SU-DHL-6 (cell line): ENCODE results near the gene CCL17.

Experiments
- EZH2phosphoT487 ChIP-seq: fragments of 200-600 bp; sonication (generic), shearing (Covaris generic); conservative IDR thresholded peaks from 2 replicates; pipeline ENCODE4 v1.6.1; 2018; ENCODE audit warnings: mild to moderate bottlenecking, antibody characterized with exemption, low read length, moderate library complexity, mixed read lengths
- TF ChIP-seq, protein P1 (sequence below): fragments of 200-600 bp; sonication (generic); IDR thresholded peaks from one replicate; pipeline ENCODE4 v1.5.1; 2017; ENCODE audit warnings: antibody characterized with exemption, mild to moderate bottlenecking, low read length, moderate library complexity; ENCODE audit not compliant: insufficient read depth, poor library complexity, severe bottlenecking

DNA sequence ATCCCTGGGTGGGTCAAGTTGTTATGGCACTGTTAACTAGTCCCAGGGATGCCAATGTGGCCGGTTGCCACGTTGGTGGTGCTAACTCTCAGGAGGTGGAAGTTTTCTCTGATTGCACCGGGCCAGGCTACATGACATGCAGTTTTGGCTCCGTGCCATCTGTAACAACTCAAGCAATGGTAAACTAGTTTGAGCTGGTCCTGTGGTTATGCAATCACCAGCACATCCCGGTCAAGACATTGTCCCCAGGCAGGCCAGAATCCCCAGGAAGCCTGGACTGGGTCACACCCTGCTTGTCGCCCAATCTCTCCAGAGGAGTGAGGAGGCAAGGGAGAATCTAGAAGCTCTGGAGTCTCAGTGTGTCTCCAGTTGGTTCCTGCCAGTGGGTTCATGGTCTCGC, 10.1 kb upstream of the CCL17 start:
- TF ChIP-seq, protein P1, sequence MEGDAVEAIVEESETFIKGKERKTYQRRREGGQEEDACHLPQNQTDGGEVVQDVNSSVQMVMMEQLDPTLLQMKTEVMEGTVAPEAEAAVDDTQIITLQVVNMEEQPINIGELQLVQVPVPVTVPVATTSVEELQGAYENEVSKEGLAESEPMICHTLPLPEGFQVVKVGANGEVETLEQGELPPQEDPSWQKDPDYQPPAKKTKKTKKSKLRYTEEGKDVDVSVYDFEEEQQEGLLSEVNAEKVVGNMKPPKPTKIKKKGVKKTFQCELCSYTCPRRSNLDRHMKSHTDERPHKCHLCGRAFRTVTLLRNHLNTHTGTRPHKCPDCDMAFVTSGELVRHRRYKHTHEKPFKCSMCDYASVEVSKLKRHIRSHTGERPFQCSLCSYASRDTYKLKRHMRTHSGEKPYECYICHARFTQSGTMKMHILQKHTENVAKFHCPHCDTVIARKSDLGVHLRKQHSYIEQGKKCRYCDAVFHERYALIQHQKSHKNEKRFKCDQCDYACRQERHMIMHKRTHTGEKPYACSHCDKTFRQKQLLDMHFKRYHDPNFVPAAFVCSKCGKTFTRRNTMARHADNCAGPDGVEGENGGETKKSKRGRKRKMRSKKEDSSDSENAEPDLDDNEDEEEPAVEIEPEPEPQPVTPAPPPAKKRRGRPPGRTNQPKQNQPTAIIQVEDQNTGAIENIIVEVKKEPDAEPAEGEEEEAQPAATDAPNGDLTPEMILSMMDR = no peak
- no peak for TF ChIP-seq EZH2phosphoT487
